Measurements from ENCODE around the gene RPA3.
A peak's percentile ranks its signal among the peaks of the same experiment; 100 is the strongest.

RPA3 gene

DNA sequence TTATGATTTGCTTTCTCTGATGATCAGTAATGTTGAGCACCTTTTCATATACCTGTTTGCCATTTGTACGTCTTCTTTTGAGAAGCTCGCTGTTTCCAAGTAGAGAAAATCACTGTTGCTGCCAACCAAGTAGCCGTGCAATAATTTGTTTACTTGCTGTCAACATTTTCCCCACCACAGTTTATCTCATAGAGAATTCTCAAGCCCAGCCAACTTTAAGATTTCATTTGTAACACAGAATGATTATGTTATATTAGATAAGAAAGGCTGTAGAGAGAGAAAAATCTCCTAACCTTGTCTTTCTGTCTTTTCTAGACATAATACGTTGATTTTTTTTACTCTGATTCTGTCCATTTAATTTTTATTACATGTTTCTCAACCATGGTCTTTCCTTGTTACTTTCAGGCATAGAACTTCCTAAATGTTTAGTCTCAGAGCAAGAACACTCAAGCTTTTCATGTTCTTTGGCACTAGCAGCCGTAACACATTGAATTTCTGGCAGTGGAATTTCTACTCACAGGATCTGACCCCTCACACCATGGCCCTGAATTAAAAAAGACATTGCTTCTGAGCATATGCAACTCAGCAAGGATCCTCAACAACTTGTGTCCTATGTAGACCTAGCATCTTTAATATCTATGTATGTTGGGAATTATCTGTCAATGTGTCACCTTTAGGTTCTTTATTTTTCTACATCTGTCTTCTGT is 23.1 kb downstream of the RPA3 start:
- Histone ChIP-seq H3K9me3 (ENCODE audit: control insufficient read depth, insufficient read depth, low read depth, low read length) (no peaks in the 10 kb centered on the region), H3K36me3 (ENCODE audit: control insufficient read depth in 2 of 2, insufficient read depth in 1 of 2, low read length in 2 of 2) (no peaks in the 10 kb centered on the region), H3K4me1 (ENCODE audit: control insufficient read depth, insufficient read depth, low read length) (peaks cover 10% of the 10 kb centered on the region), H3K4me3 (ENCODE audit: low read depth, low read length) (no peak overlapping the region), H3K27ac (ENCODE audit: extremely low read depth, low read depth, low read length) (no peak overlapping the region)
- no peak for TF ChIP-seq PRDM1 (tag by site-specific recombination; IDR thresholded peaks at IDR 0.05)
- TF ChIP-seq, protein P1, sequence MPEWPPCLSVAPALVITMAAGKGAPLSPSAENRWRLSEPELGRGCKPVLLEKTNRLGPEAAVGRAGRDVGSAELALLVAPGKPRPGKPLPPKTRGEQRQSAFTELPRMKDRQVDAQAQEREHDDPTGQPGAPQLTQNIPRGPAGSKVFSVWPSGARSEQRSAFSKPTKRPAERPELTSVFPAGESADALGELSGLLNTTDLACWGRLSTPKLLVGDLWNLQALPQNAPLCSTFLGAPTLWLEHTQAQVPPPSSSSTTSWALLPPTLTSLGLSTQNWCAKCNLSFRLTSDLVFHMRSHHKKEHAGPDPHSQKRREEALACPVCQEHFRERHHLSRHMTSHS (tag by site-specific recombination; IDR thresholded peaks at IDR 0.05), result no peak
- POLR2A ChIA-PET, result no interaction called here
- CTCF ChIA-PET, result interaction anchor here (0.6 kb wide), 1 partner anchor 13 kb away, joined by 3 read pairs; no protein-coding TSS in a partner anchor

DNA sequence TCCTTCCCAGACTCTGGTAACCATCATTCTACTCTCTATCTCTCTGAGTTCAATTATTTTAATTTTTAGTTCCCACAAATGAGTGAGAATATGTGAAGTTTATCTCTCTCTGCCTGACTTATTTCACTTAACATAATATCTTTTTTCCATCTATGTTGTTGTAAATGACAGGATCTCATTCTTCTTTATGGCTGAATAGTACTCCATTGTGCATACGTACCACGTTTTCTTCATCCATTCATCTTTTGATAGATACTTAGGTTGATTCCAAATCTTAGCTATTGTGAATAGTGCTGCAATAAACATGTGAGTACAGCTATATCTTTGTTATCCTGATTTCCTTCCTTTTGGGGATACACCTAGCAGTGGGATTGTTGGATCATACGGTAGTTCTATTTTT is 23.9 kb downstream of the RPA3 start:
- H3K9me3 ChIP-seq (ENCODE audit: control insufficient read depth, insufficient read depth, low read depth, low read length), result no peaks in the 10 kb centered on the region
- peaks cover 10% of the 10 kb centered on the region for H3K4me1 ChIP-seq (ENCODE audit: control insufficient read depth, insufficient read depth, low read length)
- ChIA-PET POLR2A (no interaction called here), CTCF (interaction anchor here (1.5 kb wide), 1 partner anchor 13 kb away, joined by 4 read pairs; no protein-coding TSS in a partner anchor)
- no peak overlapping the region for H3K27ac ChIP-seq (ENCODE audit: extremely low read depth, low read depth, low read length)
- H3K36me3 ChIP-seq (ENCODE audit: control insufficient read depth in 2 of 2, insufficient read depth in 1 of 2, low read length in 2 of 2), result no peaks in the 10 kb centered on the region
- H3K4me3 ChIP-seq (ENCODE audit: low read depth, low read length), result no peak overlapping the region
- no peak for TF ChIP-seq BCL11B (tag by site-specific recombination; IDR thresholded peaks at IDR 0.05; ENCODE audit: low read depth)
- TF ChIP-seq ZNF146 (tag by site-specific recombination; IDR thresholded peaks at IDR 0.05), result peak; percentile 60; the same call in 1 of the 2 replicates

GRCh38 chr7:7693881-7694280 is 24.5 kb downstream of the RPA3 start:
- Histone ChIP-seq H3K4me3 (ENCODE audit: low read depth, low read length) (no peak overlapping the region), H3K4me1 (ENCODE audit: control insufficient read depth, insufficient read depth, low read length) (peaks cover 10% of the 10 kb centered on the region), H3K36me3 (ENCODE audit: control insufficient read depth in 2 of 2, insufficient read depth in 1 of 2, low read length in 2 of 2) (no peaks in the 10 kb centered on the region), H3K27ac (ENCODE audit: extremely low read depth, low read depth, low read length) (no peak overlapping the region), H3K9me3 (ENCODE audit: control insufficient read depth, insufficient read depth, low read depth, low read length) (no peaks in the 10 kb centered on the region)
- POLR2A ChIA-PET, result no interaction called here
- CTCF ChIA-PET, result interaction anchor here (0.6 to 2.9 kb wide), 4 partner anchors 12 to 130 kb away, joined by 3 to 12 read pairs (median 4); no protein-coding TSS in a partner anchor
- TF ChIP-seq ZNF660 (tag by site-specific recombination; IDR thresholded peaks at IDR 0.05) (no peak), ZFP69B (tag by site-specific recombination; IDR thresholded peaks at IDR 0.05) (no peak), ZNF555 (tag by site-specific recombination; conservative IDR thresholded peaks at IDR 0.05) (no peak), ZSCAN23 (tag by site-specific recombination; IDR thresholded peaks at IDR 0.05) (no peak), PRDM1 (tag by site-specific recombination; IDR thresholded peaks at IDR 0.05) (0 out of 2 replicates have a peak, but pooled peaks have one; percentile 23), PRDM6 (tag by site-specific recombination; IDR thresholded peaks at IDR 0.05) (peak; percentile 67), ZNF600 (tag by site-specific recombination; IDR thresholded peaks at IDR 0.05) (peak; percentile 55)

DNA sequence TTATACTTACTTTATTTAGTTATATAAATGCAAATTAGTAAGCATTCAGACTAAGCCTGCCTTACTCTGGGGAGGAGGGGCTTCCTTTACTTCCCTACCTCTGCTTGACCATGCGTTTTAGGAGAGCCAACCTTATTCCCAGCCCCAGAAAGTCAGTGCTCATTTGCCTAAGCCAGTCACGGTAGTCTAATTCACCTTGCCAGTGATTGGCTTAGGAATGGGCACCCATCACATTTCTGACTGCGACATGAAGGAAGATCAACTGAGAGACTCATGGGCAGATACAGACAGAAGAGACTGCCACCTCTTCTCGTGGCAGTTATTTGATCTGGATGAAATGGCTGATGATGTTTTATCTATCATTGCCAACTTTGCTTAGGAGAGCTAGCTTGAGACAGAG is 29.5 kb downstream of the RPA3 start:
- Histone ChIP-seq H3K4me3 (ENCODE audit: low read depth, low read length) (no peak overlapping the region), H3K27ac (ENCODE audit: extremely low read depth, low read depth, low read length) (no peak overlapping the region), H3K4me1 (ENCODE audit: control insufficient read depth, insufficient read depth, low read length) (no peaks in the 10 kb centered on the region), H3K36me3 (ENCODE audit: control insufficient read depth in 2 of 2, insufficient read depth in 1 of 2, low read length in 2 of 2) (no peaks in the 10 kb centered on the region), H3K9me3 (ENCODE audit: control insufficient read depth, insufficient read depth, low read depth, low read length) (no peaks in the 10 kb centered on the region)
- ChIA-PET CTCF (interaction anchor here (0.6 to 1.9 kb wide), 2 partner anchors 7 to 24 kb away, joined by 5 to 19 read pairs; no protein-coding TSS in a partner anchor), POLR2A (no interaction called here)
- no peak for TF ChIP-seq ZNF211 (tag by site-specific recombination; IDR thresholded peaks at IDR 0.05; ENCODE audit: low read depth)
- no peak for TF ChIP-seq ZNF16 (tag by site-specific recombination; IDR thresholded peaks at IDR 0.05; ENCODE audit: low read depth)
- TF ChIP-seq, protein P2, sequence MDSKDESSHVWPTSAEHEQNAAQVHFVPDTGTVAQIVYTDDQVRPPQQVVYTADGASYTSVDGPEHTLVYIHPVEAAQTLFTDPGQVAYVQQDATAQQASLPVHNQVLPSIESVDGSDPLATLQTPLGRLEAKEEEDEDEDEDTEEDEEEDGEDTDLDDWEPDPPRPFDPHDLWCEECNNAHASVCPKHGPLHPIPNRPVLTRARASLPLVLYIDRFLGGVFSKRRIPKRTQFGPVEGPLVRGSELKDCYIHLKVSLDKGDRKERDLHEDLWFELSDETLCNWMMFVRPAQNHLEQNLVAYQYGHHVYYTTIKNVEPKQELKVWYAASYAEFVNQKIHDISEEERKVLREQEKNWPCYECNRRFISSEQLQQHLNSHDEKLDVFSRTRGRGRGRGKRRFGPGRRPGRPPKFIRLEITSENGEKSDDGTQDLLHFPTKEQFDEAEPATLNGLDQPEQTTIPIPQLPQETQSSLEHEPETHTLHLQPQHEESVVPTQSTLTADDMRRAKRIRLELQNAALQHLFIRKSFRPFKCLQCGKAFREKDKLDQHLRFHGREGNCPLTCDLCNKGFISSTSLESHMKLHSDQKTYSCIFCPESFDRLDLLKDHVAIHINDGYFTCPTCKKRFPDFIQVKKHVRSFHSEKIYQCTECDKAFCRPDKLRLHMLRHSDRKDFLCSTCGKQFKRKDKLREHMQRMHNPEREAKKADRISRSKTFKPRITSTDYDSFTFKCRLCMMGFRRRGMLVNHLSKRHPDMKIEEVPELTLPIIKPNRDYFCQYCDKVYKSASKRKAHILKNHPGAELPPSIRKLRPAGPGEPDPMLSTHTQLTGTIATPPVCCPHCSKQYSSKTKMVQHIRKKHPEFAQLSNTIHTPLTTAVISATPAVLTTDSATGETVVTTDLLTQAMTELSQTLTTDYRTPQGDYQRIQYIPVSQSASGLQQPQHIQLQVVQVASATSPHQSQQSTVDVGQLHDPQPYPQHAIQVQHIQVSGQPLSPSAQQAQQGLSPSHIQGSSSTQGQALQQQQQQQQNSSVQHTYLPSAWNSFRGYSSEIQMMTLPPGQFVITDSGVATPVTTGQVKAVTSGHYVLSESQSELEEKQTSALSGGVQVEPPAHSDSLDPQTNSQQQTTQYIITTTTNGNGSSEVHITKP (tag by site-specific recombination; IDR thresholded peaks at IDR 0.05), result no peak
- no peak for TF ChIP-seq MYNN (tag by site-specific recombination; IDR thresholded peaks at IDR 0.05; ENCODE audit: borderline replicate concordance)
- TF ChIP-seq ZNF600 (tag by site-specific recombination; IDR thresholded peaks at IDR 0.05), result no peak
- TF ChIP-seq MEIS1 (CRISPR knock-in tag; IDR thresholded peaks at IDR 0.05; ENCODE audit: borderline replicate concordance), result no peak
- TF ChIP-seq ZNF610 (tag by site-specific recombination; IDR thresholded peaks at IDR 0.05; ENCODE audit: borderline replicate concordance), result no peak
- TF ChIP-seq, protein P3, sequence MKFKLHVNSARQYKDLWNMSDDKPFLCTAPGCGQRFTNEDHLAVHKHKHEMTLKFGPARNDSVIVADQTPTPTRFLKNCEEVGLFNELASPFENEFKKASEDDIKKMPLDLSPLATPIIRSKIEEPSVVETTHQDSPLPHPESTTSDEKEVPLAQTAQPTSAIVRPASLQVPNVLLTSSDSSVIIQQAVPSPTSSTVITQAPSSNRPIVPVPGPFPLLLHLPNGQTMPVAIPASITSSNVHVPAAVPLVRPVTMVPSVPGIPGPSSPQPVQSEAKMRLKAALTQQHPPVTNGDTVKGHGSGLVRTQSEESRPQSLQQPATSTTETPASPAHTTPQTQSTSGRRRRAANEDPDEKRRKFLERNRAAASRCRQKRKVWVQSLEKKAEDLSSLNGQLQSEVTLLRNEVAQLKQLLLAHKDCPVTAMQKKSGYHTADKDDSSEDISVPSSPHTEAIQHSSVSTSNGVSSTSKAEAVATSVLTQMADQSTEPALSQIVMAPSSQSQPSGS (tag by site-specific recombination; IDR thresholded peaks at IDR 0.05; ENCODE audit: low read depth), result no peak
- no peak for TF ChIP-seq ZNF560 (tag by site-specific recombination; IDR thresholded peaks at IDR 0.05; ENCODE audit: borderline replicate concordance)

Data from HEK293 (cell line).